NB4 (cell line): ENCODE results near the gene DARS1.

Experiments
- CTCF ChIP-seq: IDR thresholded peaks from one replicate; pipeline ENCODE4 v1.5.1; 2012; ENCODE audit warnings: low read depth, low read length
- POLR2A ChIP-seq: IDR thresholded peaks from 2 replicates; pipeline ENCODE4 v1.6.1; 2011; ENCODE audit warnings: mild to moderate bottlenecking; ENCODE audit not compliant: insufficient read length; ENCODE audit errors: extremely low read depth

- TF ChIP-seq CTCF (no peak), POLR2A (no peak)
Observed at GRCh38 chr2:135969655-135970387, 15.6 kb downstream of the DARS1 start.
